Ishikawa (cell line): ENCODE data around the gene WIPF3.

Experiments
- CEBPB ChIP-seq: IDR thresholded peaks from 2 replicates; pipeline ENCODE4 v1.6.1; 2012
- CREB1 ChIP-seq: IDR thresholded peaks from 2 replicates; pipeline ENCODE4 v1.6.1; 2012; ENCODE audit warnings: low read depth
- EGR1 ChIP-seq: IDR thresholded peaks from 2 replicates; pipeline ENCODE4 v1.6.1; 2012
- EP300 ChIP-seq: IDR thresholded peaks from 2 replicates; pipeline ENCODE4 v1.6.1; 2012; ENCODE audit warnings: borderline replicate concordance
- FOXM1 ChIP-seq: IDR thresholded peaks from 2 replicates; pipeline ENCODE4 v1.6.1; 2012; ENCODE audit warnings: low read depth, borderline replicate concordance
- MAX ChIP-seq: IDR thresholded peaks from 2 replicates; pipeline ENCODE4 v1.6.1; 2012
- NFIC ChIP-seq: IDR thresholded peaks from 2 replicates; pipeline ENCODE4 v1.6.1; 2012
- RAD21 ChIP-seq: IDR thresholded peaks from 2 replicates; pipeline ENCODE4 v1.6.1; 2012; ENCODE audit warnings: low read depth
- REST ChIP-seq: IDR thresholded peaks from 2 replicates; pipeline ENCODE4 v1.6.1; 2012; ENCODE audit warnings: low read depth, mild to moderate bottlenecking
- TAF1 ChIP-seq: IDR thresholded peaks from 2 replicates; pipeline ENCODE4 v1.6.1; 2012; ENCODE audit warnings: low read depth, mild to moderate bottlenecking
- TCF12 ChIP-seq: IDR thresholded peaks from 2 replicates; pipeline ENCODE4 v1.6.1; 2012; ENCODE audit warnings: low read depth
- TEAD4 ChIP-seq: IDR thresholded peaks from 2 replicates; pipeline ENCODE4 v1.6.1; 2012
- USF1 ChIP-seq: IDR thresholded peaks from 2 replicates; pipeline ENCODE4 v1.6.1; 2012
- YY1 ChIP-seq: IDR thresholded peaks from 2 replicates; pipeline ENCODE4 v1.6.1; 2012; ENCODE audit warnings: low read depth
- ZBTB7A ChIP-seq: IDR thresholded peaks from 2 replicates; pipeline ENCODE4 v1.6.1; 2012; ENCODE audit warnings: low read depth

The WIPF3 gene

GRCh38 chr7:29881724-29882123 is 75.4 kb downstream of the WIPF3 start:
- TF ChIP-seq RAD21 (peak; percentile 39; the same call in 1 of the 2 replicates), CEBPB (no peak)

GRCh38 chr7:29882481-29882880 is 76.2 kb downstream of the WIPF3 start:
- TF ChIP-seq NFIC (no peak), TEAD4 (no peak), TAF1 (no peak), CEBPB (no peak)

GRCh38 chr7:29883462-29884398 is 77.4 kb downstream of the WIPF3 start:
- TF ChIP-seq EGR1, result no peak
- no peak for TF ChIP-seq NFIC
- no peak for TF ChIP-seq RAD21
- TF ChIP-seq ZBTB7A, result no peak
- TF ChIP-seq FOXM1, result no peak
- TF ChIP-seq CREB1, result no peak
- no peak for TF ChIP-seq TAF1
- no peak for TF ChIP-seq CEBPB
- no peak for TF ChIP-seq TCF12
- TF ChIP-seq TEAD4, result no peak
- no peak for TF ChIP-seq REST

- TF ChIP-seq NFIC (peak; percentile 44), TAF1 (no peak), EP300 (no peak)
These were observed 78.3 kb downstream of the WIPF3 start for GRCh38 chr7:29884399-29885272.

- TF ChIP-seq EP300, result no peak
- TF ChIP-seq ZBTB7A, result no peak
- no peak for TF ChIP-seq REST
- no peak for TF ChIP-seq NFIC
- no peak for TF ChIP-seq FOXM1
- no peak for TF ChIP-seq MAX
- no peak for TF ChIP-seq TEAD4
- no peak for TF ChIP-seq USF1
- no peak for TF ChIP-seq TCF12
- no peak for TF ChIP-seq TAF1
- TF ChIP-seq YY1, result no peak
These were observed 79.3 kb downstream of the WIPF3 start for GRCh38 chr7:29885626-29886025.

- no peak for TF ChIP-seq EGR1
- TF ChIP-seq TEAD4, result no peak
- TF ChIP-seq YY1, result no peak
- TF ChIP-seq MAX, result no peak
- no peak for TF ChIP-seq FOXM1
- TF ChIP-seq EP300, result no peak
These were observed 80.5 kb downstream of the WIPF3 start for GRCh38 chr7:29886827-29887226.

GRCh38 chr7:29888006-29888405 is 81.7 kb downstream of the WIPF3 start:
- TF ChIP-seq FOXM1 (no peak), TAF1 (no peak), EP300 (no peak), MAX (no peak), USF1 (no peak), TCF12 (no peak), YY1 (no peak), RAD21 (no peak), ZBTB7A (no peak), CREB1 (no peak), CEBPB (no peak)
